ENCODE measurements around the gene SEZ6L. TPM values are rescaled to one million over a fixed set of nuclear protein-coding genes. Genes with fewer than 3 reads are reported as not detected.
A peak's percentile ranks its signal among the peaks of the same experiment; 100 is the strongest.

The SEZ6L gene
- total RNA-seq, 1 donor from 2014 or later, result 2.3 TPM

GRCh38 chr22:26314656-26315055 is 145.4 kb downstream of the SEZ6L start:
- DNase-seq (ENCODE audit: low read depth) (no peak), FAIRE-seq (no peak)
- Histone ChIP-seq H3K4me2 (ENCODE audit: low read length) (no peak overlapping the region), H3K9ac (ENCODE audit: low read length) (no peak overlapping the region), H4K20me1 (ENCODE audit: insufficient read depth, low read length) (no peaks in the 10 kb centered on the region), H3K9me3 (ENCODE audit: insufficient read depth, low read depth, low read length) (no peaks in the 10 kb centered on the region), H3K4me1 (ENCODE audit: insufficient read depth, low read length) (no peaks in the 10 kb centered on the region), H3K27ac (ENCODE audit: low read depth, low read length) (no peak overlapping the region), H2AFZ (ENCODE audit: low read depth, low read length) (no peak overlapping the region), H3K4me3 (ENCODE audit: insufficient read depth, low read depth, low read length) (no peak overlapping the region), H3K79me2 (ENCODE audit: insufficient read depth, low read length) (no peaks in the 10 kb centered on the region), H3K27me3 (ENCODE audit: insufficient read depth, low read length) (peaks cover 4% of the 10 kb centered on the region), H3K36me3 (ENCODE audit: insufficient read depth, low read length) (no peaks in the 10 kb centered on the region)
- peak overlapping the region; percentile 7 for H3K27ac Mint-ChIP-seq (ENCODE audit: unreplicated experiment)
- H3K36me3 Mint-ChIP-seq (ENCODE audit: low read depth, unreplicated experiment), result no peaks in the 10 kb centered on the region
- peaks cover 2% of the 10 kb centered on the region for H3K4me1 Mint-ChIP-seq (ENCODE audit: low read depth, unreplicated experiment)
- H3K27me3 Mint-ChIP-seq (ENCODE audit: low read depth, unreplicated experiment), result peaks cover 52% of the 10 kb centered on the region
- no peak overlapping the region for H3K4me3 Mint-ChIP-seq (ENCODE audit: unreplicated experiment)
- peaks cover 2% of the 10 kb centered on the region for H3K9me3 Mint-ChIP-seq (ENCODE audit: unreplicated experiment)
- TF ChIP-seq, protein P1, sequence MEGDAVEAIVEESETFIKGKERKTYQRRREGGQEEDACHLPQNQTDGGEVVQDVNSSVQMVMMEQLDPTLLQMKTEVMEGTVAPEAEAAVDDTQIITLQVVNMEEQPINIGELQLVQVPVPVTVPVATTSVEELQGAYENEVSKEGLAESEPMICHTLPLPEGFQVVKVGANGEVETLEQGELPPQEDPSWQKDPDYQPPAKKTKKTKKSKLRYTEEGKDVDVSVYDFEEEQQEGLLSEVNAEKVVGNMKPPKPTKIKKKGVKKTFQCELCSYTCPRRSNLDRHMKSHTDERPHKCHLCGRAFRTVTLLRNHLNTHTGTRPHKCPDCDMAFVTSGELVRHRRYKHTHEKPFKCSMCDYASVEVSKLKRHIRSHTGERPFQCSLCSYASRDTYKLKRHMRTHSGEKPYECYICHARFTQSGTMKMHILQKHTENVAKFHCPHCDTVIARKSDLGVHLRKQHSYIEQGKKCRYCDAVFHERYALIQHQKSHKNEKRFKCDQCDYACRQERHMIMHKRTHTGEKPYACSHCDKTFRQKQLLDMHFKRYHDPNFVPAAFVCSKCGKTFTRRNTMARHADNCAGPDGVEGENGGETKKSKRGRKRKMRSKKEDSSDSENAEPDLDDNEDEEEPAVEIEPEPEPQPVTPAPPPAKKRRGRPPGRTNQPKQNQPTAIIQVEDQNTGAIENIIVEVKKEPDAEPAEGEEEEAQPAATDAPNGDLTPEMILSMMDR (IDR thresholded peaks at IDR 0.05; ENCODE audit: insufficient read depth, low read depth, low read length), result no peak
- no peak for TF ChIP-seq EZH2 (IDR thresholded peaks at IDR 0.05; ENCODE audit: insufficient read depth, low read length)

DNA sequence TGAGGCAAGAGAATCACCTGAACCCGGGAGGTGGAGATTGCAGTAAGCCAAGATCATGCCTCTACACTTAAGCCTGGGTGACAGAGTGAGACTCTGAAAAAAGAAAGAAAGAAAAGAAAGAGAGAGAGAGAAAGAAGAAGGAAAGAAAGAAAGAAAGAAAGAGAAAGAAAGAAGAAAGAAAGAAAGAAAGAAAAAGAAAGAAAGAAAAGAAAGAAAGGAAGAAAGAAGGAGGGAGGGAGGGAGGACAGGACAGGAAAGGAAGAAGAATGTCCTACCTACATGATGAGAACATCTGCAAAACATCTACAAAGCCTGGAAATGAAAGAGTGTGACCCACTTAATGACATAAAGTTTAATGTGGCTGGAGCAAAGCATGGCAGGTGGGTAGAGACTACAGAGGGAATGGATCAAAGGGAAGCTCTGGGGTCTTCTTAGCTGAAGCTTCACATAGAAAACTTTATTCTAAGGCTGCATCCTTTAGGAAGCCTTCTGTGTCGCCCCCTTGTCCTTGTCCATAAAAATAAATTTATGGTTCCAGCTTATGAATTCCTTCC is 147.5 kb downstream of the SEZ6L start:
- H3K36me3 Mint-ChIP-seq (ENCODE audit: low read depth, unreplicated experiment), result no peaks in the 10 kb centered on the region
- no peaks in the 10 kb centered on the region for H3K36me3 ChIP-seq (ENCODE audit: insufficient read depth, low read length)
- peaks cover 2% of the 10 kb centered on the region for H3K9me3 Mint-ChIP-seq (ENCODE audit: unreplicated experiment)
- H3K4me1 Mint-ChIP-seq (ENCODE audit: low read depth, unreplicated experiment), result peaks cover 8% of the 10 kb centered on the region
- H3K9me3 ChIP-seq (ENCODE audit: insufficient read depth, low read depth, low read length), result no peaks in the 10 kb centered on the region
- H3K27me3 ChIP-seq (ENCODE audit: insufficient read depth, low read length), result peaks cover 4% of the 10 kb centered on the region
- H3K27me3 Mint-ChIP-seq (ENCODE audit: low read depth, unreplicated experiment), result peaks cover 42% of the 10 kb centered on the region
- H3K4me1 ChIP-seq (ENCODE audit: insufficient read depth, low read length), result peaks cover 8% of the 10 kb centered on the region
- DNase-seq (ENCODE audit: low read depth) (no peak), FAIRE-seq (no peak)
- TF ChIP-seq, protein P1 (IDR thresholded peaks at IDR 0.05; ENCODE audit: insufficient read depth, low read depth, low read length), result no peak
- TF ChIP-seq EZH2 (IDR thresholded peaks at IDR 0.05; ENCODE audit: insufficient read depth, low read length), result no peak
- no peaks in the 10 kb centered on the region for H3K79me2 ChIP-seq (ENCODE audit: insufficient read depth, low read length)
- H3K4me3 ChIP-seq (ENCODE audit: insufficient read depth, low read depth, low read length), result no peak overlapping the region
- no peak overlapping the region for H2AFZ ChIP-seq (ENCODE audit: low read depth, low read length)
- no peak overlapping the region for H3K9ac ChIP-seq (ENCODE audit: low read length)
- H3K4me2 ChIP-seq (ENCODE audit: low read length), result no peak overlapping the region
- H3K4me3 Mint-ChIP-seq (ENCODE audit: unreplicated experiment), result no peak overlapping the region
- H3K27ac Mint-ChIP-seq (ENCODE audit: unreplicated experiment), result no peak overlapping the region
- no peaks in the 10 kb centered on the region for H4K20me1 ChIP-seq (ENCODE audit: insufficient read depth, low read length)
- H3K27ac ChIP-seq (ENCODE audit: low read depth, low read length), result no peak overlapping the region

GRCh38 chr22:26318975-26319374 is 149.7 kb downstream of the SEZ6L start:
- peaks cover 18% of the 10 kb centered on the region for H3K4me1 ChIP-seq (ENCODE audit: insufficient read depth, low read length)
- no peak overlapping the region for H3K4me3 Mint-ChIP-seq (ENCODE audit: unreplicated experiment)
- no peak overlapping the region for H3K9ac ChIP-seq (ENCODE audit: low read length)
- TF ChIP-seq, protein P1 (IDR thresholded peaks at IDR 0.05; ENCODE audit: insufficient read depth, low read depth, low read length), result peak; percentile 54
- no peak for TF ChIP-seq EZH2 (IDR thresholded peaks at IDR 0.05; ENCODE audit: insufficient read depth, low read length)
- FAIRE-seq (no peak), DNase-seq (ENCODE audit: low read depth) (peak; percentile 68)
- H3K79me2 ChIP-seq (ENCODE audit: insufficient read depth, low read length), result no peaks in the 10 kb centered on the region
- no peaks in the 10 kb centered on the region for H3K36me3 Mint-ChIP-seq (ENCODE audit: low read depth, unreplicated experiment)
- peaks cover 19% of the 10 kb centered on the region for H3K4me1 Mint-ChIP-seq (ENCODE audit: low read depth, unreplicated experiment)
- no peaks in the 10 kb centered on the region for H3K36me3 ChIP-seq (ENCODE audit: insufficient read depth, low read length)
- no peak overlapping the region for H3K27ac ChIP-seq (ENCODE audit: low read depth, low read length)
- no peaks in the 10 kb centered on the region for H3K9me3 ChIP-seq (ENCODE audit: insufficient read depth, low read depth, low read length)
- H3K4me3 ChIP-seq (ENCODE audit: insufficient read depth, low read depth, low read length), result no peak overlapping the region
- no peak overlapping the region for H3K4me2 ChIP-seq (ENCODE audit: low read length)
- H3K27ac Mint-ChIP-seq (ENCODE audit: unreplicated experiment), result no peak overlapping the region
- peaks cover 4% of the 10 kb centered on the region for H3K27me3 ChIP-seq (ENCODE audit: insufficient read depth, low read length)
- no peak overlapping the region for H2AFZ ChIP-seq (ENCODE audit: low read depth, low read length)
- no peaks in the 10 kb centered on the region for H4K20me1 ChIP-seq (ENCODE audit: insufficient read depth, low read length)
- peaks cover 23% of the 10 kb centered on the region for H3K27me3 Mint-ChIP-seq (ENCODE audit: low read depth, unreplicated experiment)
- no peaks in the 10 kb centered on the region for H3K9me3 Mint-ChIP-seq (ENCODE audit: unreplicated experiment)
